ENCODE measurements around the gene WDR88. TPM values are rescaled to one million over a fixed set of nuclear protein-coding genes. Genes with fewer than 3 reads are reported as not detected.

WDR88 gene, protein sequence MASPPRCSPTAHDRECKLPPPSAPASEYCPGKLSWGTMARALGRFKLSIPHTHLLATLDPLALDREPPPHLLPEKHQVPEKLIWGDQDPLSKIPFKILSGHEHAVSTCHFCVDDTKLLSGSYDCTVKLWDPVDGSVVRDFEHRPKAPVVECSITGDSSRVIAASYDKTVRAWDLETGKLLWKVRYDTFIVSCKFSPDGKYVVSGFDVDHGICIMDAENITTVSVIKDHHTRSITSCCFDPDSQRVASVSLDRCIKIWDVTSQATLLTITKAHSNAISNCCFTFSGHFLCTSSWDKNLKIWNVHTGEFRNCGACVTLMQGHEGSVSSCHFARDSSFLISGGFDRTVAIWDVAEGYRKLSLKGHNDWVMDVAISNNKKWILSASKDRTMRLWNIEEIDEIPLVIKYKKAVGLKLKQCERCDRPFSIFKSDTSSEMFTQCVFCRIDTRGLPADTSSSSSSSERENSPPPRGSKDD
- not detected for total RNA-seq

DNA sequence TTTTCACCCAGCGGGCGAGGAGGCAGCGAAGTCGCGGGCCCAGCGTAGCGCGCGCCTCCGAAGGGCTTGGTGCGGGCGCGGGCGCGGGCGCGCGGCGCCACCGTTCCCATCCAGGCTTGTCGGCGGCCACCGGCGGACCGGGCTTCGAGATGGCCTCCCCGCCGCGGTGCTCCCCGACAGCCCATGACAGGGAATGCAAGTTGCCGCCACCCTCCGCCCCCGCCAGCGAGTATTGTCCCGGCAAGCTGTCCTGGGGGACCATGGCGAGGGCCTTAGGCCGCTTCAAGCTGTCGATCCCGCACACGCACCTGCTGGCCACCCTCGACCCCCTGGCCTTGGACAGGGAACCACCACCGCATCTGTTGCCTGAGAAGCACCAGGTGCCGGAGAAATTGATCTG is at the start of gene WDR88:
WDR88 (plus strand) TSS at position 94 of the 400 bp plus-strand sequence; CDS start at position 150, 56 bp downstream.
- intact Hi-C loops (cut with DNase I): no loop called here
- Histone ChIP-seq H3K27ac (replicated peaks in 1 of 4) (no peak within 1 kb of the TSS), H3K9me3 (no peaks in the 10 kb centered on the region), H3K4me1 (peaks cover 0 to 8% (median 3%) of the 10 kb centered on the region in 4 donors), H3K4me3 (no peak within 1 kb of the TSS), H3K27me3 (peaks cover 0 to 33% (median 13%) of the 10 kb centered on the region in 4 donors), H3K36me3 (peaks cover 20 to 55% (median 42%) of the 10 kb centered on the region in 4 donors)
- 80% methylated on average over 1 of the region's 43 CpGs for WGBS
- no peak for DNase-seq (ENCODE audit: extremely low spot score)
- no peak for TF ChIP-seq EP300 (IDR thresholded peaks at IDR 0.05)
- no peak for TF ChIP-seq POLR2AphosphoS5 (IDR thresholded peaks at IDR 0.05)
- TF ChIP-seq POLR2A (IDR thresholded peaks at IDR 0.05; ENCODE audit: low read depth): no peak
- TF ChIP-seq, protein P1, sequence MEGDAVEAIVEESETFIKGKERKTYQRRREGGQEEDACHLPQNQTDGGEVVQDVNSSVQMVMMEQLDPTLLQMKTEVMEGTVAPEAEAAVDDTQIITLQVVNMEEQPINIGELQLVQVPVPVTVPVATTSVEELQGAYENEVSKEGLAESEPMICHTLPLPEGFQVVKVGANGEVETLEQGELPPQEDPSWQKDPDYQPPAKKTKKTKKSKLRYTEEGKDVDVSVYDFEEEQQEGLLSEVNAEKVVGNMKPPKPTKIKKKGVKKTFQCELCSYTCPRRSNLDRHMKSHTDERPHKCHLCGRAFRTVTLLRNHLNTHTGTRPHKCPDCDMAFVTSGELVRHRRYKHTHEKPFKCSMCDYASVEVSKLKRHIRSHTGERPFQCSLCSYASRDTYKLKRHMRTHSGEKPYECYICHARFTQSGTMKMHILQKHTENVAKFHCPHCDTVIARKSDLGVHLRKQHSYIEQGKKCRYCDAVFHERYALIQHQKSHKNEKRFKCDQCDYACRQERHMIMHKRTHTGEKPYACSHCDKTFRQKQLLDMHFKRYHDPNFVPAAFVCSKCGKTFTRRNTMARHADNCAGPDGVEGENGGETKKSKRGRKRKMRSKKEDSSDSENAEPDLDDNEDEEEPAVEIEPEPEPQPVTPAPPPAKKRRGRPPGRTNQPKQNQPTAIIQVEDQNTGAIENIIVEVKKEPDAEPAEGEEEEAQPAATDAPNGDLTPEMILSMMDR (IDR thresholded peaks at IDR 0.05): no peak

DNA sequence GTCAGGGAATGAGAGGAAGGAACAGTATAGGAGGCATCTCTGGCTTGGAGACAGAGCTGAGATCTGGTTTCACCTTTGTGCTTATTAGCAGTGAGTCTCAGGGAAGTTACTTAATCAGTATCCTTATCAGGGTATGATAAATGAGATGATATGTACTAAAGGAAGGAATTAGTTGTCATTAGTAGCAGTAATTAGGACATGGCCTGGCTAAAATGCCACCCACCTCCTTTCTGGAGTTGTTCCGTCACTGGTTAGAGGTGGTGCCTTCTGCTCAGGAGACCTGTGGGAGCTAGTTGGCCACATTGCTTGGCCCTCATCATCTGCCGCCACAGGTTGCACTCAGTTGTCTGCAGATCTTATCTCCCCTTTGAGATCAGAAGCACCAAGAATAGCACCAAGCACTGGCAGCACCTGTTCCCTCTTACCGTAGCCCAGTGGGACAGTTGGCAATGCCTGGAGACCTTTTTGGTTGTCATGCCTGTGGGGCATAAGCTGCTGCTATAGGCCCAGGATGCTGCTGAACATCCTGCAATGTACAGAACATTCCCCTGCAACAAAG is 46.3 kb upstream of the WDR88 start:
- no peak for DNase-seq (ENCODE audit: extremely low spot score)
- Histone ChIP-seq H3K4me3 (no peak overlapping the region), H3K27me3 (no peaks in the 10 kb centered on the region), H3K27ac (replicated peaks in 1 of 4) (no peak overlapping the region), H3K36me3 (peaks cover 25 to 36% (median 26%) of the 10 kb centered on the region in 4 donors), H3K4me1 (peaks cover 10 to 17% (median 14%) of the 10 kb centered on the region in 4 donors), H3K9me3 (no peaks in the 10 kb centered on the region)
- intact Hi-C loops (cut with DNase I): no loop called here
- TF ChIP-seq POLR2A (IDR thresholded peaks at IDR 0.05; ENCODE audit: low read depth) (no peak), POLR2AphosphoS5 (IDR thresholded peaks at IDR 0.05) (no peak), EP300 (IDR thresholded peaks at IDR 0.05) (no peak)
- TF ChIP-seq, protein P1 (IDR thresholded peaks at IDR 0.05): no peak
- WGBS: 92% methylated on average over 3 of the region's 3 CpGs

DNA sequence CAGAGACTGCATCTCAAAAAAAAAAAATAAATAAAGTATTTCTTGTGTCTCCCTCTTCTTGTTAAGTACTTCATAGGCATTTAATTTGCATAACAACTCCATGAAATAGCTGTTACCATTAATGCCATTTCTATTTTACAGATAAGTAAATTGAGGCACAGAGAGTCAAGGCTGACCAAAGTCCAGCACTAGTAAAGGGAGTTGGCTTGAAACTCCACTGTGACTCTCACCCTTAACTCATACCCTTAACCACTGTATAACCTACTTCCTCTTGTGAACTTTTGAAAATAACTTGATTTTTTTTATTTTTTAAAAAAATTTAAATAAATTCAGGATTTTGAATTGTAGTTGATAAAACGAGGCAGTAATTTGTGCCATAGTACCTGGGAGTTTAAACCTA is 45.0 kb upstream of the WDR88 start:
- DNase-seq (ENCODE audit: extremely low spot score): no peak
- 90% methylated on average over 1 of the region's 1 CpG for WGBS
- intact Hi-C loops (cut with DNase I): no loop called here
- Histone ChIP-seq H3K9me3 (no peaks in the 10 kb centered on the region), H3K27ac (replicated peaks in 1 of 4) (no peak overlapping the region), H3K4me3 (no peak overlapping the region), H3K27me3 (no peaks in the 10 kb centered on the region), H3K36me3 (peaks cover 36 to 49% (median 38%) of the 10 kb centered on the region in 4 donors), H3K4me1 (peaks cover 6 to 9% (median 7%) of the 10 kb centered on the region in 4 donors)
- no peak for TF ChIP-seq EP300 (IDR thresholded peaks at IDR 0.05)
- no peak for TF ChIP-seq POLR2AphosphoS5 (IDR thresholded peaks at IDR 0.05)
- no peak for TF ChIP-seq POLR2A (IDR thresholded peaks at IDR 0.05; ENCODE audit: low read depth)
- TF ChIP-seq, protein P1 (IDR thresholded peaks at IDR 0.05): no peak

DNA sequence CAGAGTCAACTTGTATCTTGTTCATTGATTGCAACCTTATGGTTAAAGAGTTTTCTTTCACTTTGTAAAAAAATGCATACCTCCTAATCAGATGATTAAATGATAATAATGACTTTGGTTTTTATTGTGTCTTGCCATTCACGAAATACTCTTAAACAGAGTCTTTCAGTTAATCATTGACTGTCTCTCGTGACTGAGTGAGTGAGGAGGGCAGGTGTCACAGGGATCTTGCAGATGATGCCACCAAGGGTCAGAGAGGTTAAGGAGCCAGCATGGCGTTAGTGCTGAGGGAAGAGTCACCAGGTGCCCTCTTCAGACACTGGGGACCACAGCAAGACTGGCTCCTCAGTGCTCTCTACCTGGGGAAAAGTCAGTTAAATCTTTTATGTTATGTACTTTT is 42.9 kb upstream of the WDR88 start:
- 86% methylated on average over 3 of the region's 3 CpGs for whole genome bisulfite sequencing
- Histone ChIP-seq H3K4me1 (no peaks in the 10 kb centered on the region), H3K36me3 (peaks cover 56 to 70% (median 57%) of the 10 kb centered on the region in 4 donors), H3K4me3 (no peak overlapping the region), H3K27me3 (no peaks in the 10 kb centered on the region), H3K27ac (replicated peaks in 1 of 4) (no peak overlapping the region), H3K9me3 (no peaks in the 10 kb centered on the region)
- intact Hi-C loops (cut with DNase I): no loop called here
- DNase-seq (ENCODE audit: extremely low spot score): no peak
- TF ChIP-seq EP300 (IDR thresholded peaks at IDR 0.05) (no peak), POLR2AphosphoS5 (IDR thresholded peaks at IDR 0.05) (no peak), POLR2A (IDR thresholded peaks at IDR 0.05; ENCODE audit: low read depth) (no peak)
- TF ChIP-seq, protein P1 (IDR thresholded peaks at IDR 0.05): no peak
